ENCODE data around the gene TRIM50.
"Not testable (repeated sequence)": the region's sequence is repeated elsewhere in the genome, so short reads cannot be mapped to it uniquely, and the experiment has no call there.

Gene TRIM50

DNA sequence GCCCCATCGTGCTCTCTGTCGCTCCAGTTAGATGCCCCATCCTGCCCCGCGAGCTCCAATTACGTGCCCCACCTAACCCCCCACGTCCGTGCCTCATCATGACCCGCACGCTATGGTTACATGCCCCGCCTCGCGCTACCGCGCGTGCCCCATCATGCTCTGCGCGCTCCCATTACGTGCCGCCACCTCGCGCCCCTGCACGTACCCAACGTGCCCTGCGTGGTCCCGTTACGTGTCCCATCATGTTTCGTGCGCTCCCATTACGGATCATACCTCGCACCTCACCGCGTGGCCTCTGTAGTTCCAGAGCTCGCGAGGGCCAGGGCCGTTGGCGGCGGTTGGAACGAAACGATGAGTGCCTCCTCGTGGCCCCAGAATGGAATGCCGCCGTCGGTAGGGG, at the start of gene TRIM50, which contains the start of gene FKBP6:
TRIM50 (minus strand) TSS at position 161 of the 400 bp plus-strand sequence. CDS start 3,295 bp downstream, outside the sequence.
FKBP6 (plus strand) TSS at position 240 of the 400 bp plus-strand sequence. CDS start 268 bp downstream, outside the sequence.
- DNase-seq (ENCODE audit: low read depth), result not testable (repeated sequence)

DNA sequence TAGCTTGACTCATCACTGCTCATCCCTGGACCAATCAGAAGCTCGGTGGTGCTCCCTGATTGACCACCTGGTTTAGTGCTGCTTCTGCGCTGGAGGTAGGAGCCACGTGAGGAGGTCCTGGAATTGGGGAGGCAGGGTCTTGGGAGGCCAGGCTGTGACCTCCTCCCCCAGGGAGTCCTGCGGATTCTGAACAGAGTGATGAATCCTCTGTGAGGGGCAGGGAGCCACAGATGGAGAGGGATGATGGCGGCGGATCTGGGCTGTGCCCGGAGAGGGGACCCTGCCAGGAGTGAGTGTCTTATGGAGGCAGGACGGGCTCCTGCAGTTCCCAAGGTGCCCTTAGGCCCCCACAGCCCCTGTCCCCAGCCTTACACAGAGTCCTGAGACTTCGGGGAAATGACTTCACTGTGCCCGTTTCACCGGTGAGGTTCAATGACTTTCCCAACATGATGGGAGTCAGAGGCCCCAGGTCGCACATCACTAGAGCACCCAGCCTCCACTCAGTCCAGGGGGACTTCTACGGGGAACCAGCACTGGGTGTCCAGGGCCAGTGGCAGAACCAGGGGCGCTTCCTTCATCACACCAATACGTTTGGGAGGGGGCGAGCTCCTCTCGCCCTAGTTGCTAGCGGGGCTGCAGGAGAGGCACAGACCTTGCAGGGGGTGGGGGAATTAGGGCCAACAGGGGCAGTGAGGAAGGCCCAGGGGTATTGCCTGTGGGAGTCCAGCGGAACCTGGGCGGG, 49.0 kb upstream of the TRIM50 start:
- no peak for DNase-seq (ENCODE audit: low read depth)

DNA sequence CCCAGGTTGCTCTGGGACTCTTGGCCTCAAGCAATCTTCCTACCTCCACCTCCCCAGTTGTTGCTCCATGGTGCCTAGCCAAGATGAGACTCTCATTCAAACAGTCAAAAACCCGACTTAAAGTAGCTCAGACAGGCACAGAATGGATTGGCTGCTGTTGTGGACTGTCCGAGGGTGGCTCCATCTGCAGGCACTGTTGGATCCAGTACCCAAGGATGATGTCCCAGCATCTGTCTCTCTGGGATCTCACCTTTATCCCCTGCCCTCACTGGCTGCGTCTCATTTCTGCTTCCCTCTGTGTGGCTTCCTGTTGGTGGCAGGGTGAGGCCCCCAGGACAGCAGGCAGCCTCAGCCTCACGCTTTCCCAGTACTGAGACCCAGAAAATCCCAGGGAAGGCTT, 48.4 kb upstream of the TRIM50 start:
- DNase-seq (ENCODE audit: low read depth), result not testable (repeated sequence)

DNA sequence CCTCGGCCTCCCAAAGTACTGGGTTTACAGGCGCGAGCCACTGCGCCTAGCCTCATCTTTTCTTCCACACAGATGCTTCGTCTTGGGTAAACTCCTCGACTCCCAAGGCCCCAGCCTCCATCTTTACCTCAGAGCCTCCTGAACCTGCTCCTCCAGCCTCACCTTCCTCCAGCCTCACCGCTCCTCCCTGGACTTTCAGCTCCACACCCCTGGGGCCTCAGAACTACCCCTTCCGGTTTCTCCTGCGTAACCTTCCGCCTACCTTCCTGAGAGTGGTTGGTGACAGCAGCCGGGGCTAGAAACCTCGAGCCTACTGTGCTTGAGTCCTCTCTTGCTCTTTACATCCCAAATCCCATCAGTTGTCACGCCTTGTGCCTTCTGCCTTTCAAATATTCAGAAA, 45.9 kb upstream of the TRIM50 start:
- DNase-seq (ENCODE audit: low read depth), result no peak

DNA sequence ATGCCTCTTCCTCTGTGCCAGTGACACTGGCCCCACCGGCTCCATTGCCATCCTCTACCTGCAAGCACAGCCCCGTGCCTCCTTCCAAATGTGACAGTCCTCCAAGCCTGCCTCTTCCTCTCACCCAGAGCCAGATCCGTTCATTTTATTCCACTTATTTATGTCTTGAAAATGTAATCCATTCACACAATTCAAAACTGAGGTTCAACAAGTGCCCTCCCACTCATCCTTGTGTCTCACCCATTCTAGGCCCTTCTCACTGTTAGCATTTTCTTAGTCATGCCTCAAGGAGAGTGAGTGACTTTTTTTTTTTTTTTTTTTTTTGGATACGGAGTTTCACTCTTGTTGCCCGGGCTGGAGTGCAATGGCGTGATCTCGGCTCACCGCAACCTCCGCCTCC, 41.7 kb upstream of the TRIM50 start:
- DNase-seq (ENCODE audit: low read depth), result no peak

DNA sequence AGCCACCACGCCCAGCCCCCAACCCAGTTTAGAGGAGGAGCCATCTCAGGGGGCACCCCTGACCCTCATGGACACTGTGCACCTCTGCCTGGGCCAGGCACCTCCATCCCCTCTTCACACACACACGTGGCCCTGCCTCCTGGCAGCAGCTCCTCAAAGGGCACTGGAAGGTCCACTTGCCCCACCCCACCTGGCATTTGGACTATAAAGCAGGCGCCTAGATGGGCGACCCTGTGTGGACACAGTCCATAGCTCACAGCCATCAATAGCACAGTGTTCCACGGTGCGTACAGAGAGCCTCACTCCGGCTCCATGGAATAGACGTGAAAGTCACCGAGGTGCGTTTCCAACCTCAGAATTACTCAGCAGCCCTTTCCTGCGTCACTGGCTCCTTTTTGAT, 41.1 kb upstream of the TRIM50 start:
- DNase-seq (ENCODE audit: low read depth), result no peak

DNA sequence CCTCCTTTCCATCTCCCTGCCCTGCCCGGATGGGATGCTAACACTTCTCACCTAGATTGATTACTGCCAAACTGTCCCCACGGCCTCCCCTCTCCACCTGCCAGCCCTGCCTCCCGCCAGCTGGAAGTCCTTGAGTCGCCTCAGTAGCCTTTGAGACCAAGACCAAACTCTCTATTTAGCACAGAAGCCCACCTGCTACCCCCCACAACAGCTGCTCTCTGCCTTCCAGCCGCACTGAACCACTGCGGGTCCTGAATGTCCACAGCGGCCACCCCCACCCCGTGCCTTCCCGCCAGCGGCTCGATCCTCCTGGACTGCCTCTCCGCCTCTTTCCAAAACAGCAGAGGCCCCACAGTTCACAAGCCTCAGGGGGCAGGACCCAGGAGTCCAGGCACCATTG, 39.1 kb upstream of the TRIM50 start:
- no peak for DNase-seq (ENCODE audit: low read depth)

DNA sequence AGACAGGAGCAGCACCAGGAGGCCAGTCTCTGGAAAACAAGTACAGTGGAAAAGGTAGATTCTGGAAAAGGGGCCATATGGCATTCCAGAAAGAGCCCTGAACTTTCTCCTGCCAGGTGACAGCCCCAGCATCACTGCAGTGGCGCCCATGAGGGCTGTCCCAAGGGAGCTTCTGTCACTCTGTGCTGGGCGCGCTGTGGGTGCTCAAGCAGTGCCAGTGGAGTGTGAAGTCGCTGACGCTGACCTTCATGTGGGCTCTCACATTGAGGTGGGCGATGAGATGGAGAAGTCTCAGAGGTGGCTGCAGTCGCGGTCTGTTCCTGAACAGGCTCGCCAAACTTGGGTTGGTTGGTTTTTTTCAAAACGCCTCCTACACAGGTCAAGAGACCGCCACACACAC, 38.2 kb upstream of the TRIM50 start:
- DNase-seq (ENCODE audit: low read depth), result no peak

DNA sequence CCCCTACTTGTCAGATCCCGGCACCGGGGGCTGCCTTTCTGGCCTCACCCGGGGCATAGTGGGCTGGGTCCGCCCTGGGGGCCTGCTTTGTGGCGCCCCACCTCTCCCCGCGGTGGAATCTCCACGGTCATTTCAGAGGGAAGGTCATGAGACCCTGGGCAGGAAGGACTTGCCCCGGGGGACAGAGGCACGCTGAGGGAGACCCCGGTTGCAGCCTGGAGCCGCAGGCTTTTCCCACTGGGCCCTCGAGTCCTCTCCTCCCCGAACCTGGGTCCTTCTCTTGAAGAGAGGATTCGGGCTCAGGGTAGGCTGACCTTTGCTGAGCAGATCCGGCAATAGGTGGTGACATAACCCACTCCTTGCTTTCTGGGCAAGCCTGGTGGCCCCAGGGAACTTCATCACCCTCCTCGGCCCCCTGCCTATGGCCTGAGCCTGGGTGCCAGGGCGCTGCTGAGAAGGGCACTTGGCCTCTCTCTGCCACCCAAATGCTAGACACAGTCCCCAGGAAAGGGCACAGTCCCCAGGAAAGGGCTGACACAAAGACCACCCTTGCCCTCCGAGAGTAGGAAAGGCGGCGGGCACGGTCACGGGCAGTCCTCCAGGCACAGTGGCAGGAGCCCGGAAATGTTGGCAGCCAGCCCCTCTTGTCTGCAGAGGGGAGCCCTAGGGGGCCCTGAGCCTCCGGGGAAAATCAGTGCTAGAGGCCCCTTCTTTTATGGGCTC, 36.3 kb upstream of the TRIM50 start:
- DNase-seq (ENCODE audit: low read depth), result no peak

DNA sequence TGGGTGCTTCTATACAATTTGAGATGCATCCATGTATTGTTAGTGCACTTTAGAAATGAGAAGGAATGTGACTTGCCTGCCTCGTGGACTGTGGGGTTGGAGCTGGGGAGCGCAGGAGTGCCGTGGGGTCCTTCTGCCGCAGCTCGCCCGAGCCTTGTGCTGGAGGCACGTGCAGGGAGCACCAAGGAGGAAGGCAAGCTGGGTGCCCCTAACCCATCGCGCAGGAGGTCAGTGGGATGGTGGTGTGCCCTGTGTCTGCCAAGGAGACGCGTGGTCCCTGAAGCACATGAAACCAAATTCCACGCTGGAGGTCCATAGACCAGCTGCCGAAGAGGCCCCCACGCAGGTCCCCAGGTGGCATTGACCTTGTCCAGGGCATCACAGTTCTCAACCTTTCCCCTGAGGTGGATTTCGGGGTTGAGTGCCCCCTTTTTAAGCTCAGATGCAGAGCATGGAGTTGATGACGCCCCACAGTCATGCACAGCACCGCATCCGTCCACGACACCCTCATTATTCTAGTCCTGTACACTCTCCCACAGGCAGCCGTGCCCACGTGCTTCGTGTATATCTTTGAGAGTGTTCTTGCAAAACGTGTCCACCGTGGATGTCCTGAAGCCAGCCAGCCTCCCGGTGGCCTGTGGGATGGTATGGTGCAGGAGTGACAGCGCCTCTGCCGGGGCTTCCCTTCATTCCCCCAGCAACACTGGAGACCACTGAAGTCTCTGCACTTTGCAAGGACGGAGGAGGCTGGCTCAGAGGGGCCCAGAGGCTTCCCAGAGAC, 35.5 kb upstream of the TRIM50 start:
- DNase-seq (ENCODE audit: low read depth), result no peak

DNA sequence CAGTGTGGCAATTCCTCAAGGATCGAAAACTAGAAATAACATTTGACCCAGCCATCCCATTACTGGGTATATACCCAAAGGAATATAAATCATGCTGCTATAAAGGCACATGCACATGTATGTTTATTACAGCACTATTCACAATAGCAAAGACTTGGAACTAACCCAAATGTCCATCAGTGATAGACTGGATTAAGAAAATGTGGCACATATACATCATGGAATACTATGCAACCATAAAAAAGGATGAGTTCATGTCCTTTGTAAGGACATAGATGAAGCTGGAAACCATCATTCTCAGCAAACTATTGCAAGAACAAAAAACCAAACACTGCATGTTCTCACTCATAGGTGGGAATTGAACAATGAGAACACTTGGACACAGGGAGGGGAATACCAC, 32.7 kb upstream of the TRIM50 start:
- DNase-seq (ENCODE audit: low read depth), result not testable (repeated sequence)

DNA sequence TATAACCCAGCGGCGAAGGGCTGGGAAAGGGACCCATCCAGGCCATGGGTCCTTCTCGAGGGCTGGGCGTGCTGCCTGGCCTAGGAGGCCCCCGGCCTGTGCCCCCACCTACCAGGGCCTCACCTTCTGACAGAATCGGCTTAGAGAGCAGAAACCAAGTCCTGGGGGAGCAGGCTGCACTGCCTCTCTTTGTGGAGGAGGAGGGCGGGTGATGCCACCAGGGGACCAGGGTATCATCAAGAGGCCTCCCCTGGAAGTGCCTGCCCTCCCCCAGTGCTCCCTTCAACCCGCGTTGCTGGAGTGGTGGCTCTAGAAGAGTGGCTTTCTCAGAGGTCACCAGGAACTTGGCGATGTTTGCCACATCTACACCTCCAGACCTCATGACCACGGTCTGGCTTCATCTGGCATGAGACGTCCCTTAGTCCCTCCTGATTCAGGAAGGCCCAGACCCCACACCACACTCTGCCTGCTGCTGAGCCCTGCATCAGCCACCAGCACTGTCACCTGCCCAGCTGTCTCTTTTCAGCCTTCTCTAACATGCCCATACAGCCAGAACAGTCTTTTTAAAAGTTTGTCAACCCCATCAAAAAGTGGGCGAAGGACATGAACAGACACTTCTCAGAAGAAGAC, 32.0 kb upstream of the TRIM50 start:
- no peak for DNase-seq (ENCODE audit: low read depth)

DNA sequence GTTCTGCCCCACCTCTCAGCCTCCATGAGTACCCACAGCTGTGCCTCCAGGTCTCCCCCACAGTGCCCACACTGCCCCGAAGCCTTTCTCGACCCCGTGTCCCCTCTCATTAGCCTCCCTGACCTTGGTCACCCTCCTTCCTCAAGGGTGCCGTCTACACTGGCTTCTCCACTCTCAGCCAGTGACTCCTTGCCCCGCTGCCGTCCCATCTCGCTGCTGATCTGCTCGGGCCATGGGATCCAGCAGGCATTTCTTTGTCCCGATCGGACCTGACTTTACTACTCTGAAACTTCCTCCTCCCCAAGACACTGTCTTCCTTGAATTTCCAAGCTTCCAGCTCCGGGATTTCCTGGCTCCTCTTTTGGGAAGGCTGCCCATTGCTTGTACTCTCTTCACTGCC, 31.4 kb upstream of the TRIM50 start:
- no peak for DNase-seq (ENCODE audit: low read depth)

DNA sequence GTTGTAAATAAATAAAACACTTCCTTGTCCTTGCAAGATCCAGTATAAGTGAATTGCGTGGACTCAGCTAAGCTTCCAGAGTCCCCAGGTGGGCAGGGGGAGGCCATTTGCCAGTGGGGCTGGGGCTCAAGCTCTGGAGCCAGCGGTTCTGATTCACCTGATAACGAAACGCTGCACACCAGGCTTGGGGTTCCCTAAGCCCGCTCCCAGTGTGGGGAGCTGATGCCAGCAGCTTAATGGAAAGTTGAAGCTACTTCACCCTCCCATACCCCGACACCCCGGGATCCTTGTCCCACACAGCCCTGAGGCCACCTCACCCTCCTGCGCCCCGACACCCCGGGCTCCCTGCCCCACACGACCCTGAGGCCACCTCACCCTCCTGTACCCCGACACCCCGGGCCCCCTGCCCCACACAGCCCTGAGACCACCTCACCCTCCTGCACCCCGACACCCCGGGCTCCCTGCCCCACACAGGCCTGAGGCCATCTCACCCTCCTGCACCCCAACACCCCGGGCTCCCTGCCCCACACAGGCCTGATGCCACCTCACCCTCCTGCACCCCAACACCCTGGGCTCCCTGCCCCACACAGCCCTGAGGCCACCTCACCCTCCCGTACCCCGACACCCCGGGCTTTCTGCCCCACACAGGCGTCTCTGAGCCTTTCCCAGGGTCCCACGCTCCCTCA, 30.9 kb upstream of the TRIM50 start:
- DNase-seq (ENCODE audit: low read depth), result no peak

DNA sequence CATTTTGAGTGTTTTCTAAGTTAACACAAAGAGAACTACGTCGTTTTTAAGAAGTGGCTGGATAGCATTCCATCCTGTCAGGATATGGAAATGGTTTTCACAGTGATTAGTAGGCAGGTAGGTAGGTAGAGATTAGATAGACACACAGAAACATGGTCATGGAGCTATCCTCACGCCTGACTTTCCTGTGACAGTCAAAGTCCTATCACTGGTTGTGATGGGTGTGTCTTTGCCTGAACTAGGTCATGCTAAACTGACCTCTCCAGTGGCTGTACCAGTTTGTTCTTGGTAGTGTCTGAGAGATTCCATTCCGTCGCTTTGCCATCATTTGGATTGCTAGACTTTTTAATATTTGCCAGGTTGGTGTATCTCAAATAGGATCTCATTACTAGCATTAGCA, 28.3 kb upstream of the TRIM50 start:
- DNase-seq (ENCODE audit: low read depth), result no peak

DNA sequence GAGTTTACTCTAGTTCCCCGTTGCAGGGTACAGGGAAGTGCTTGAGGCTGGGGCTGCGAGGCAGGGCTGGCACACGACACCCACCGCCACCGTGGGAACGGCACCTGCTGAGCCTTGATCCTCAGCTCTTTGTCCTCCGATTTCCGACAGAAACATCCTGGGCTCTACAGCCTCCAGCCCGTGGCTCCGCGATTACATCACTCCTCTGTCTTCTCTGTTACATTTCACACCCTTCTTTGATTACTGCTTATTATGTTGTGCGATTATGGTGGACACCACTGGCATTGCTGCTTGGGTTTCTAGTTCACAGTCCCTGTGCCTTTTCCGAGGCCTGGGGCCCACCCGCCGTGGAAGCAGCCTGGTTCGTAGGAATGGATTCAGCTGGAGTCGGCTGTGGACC, 26.9 kb upstream of the TRIM50 start:
- DNase-seq (ENCODE audit: low read depth), result no peak

DNA sequence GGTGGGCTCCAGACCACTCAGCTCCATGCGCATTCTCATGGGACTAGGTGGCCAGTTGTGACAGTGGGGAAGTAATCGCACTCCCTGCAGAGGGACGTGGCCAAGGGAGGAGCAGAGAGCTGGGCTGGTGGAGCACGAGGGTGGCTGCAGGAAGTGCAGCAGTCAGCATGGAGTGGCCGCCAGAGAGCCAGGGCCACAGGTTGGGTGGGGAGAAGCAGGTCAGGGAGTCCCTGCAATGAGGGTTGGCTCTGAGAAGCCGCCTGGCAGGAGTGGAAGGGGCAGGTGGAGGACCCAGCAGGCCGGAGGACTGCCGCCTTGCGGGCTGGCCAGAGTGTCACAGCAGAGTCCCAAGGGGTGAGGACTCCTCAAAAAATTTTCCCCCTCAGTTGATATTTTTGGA, 26.3 kb upstream of the TRIM50 start:
- no peak for DNase-seq (ENCODE audit: low read depth)

DNA sequence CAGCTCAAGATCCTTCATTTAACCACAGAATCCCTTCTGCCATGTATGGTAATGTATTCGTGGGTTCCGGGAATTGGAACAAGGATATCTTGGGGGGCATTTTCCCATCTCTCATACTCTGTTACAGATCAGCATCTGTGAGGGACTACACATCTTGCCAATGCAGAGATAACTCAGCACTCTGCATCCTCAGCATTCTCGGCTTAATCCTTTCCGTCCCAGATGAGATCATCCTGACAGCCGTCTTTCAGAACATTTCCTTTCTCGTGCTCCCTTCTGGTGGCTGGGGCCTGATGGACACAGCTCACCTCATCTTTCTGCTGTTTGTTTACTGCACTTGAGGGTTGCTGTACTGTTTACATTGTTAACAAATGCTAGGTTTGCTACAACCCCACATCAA, 25.4 kb upstream of the TRIM50 start:
- DNase-seq (ENCODE audit: low read depth), result no peak

DNA sequence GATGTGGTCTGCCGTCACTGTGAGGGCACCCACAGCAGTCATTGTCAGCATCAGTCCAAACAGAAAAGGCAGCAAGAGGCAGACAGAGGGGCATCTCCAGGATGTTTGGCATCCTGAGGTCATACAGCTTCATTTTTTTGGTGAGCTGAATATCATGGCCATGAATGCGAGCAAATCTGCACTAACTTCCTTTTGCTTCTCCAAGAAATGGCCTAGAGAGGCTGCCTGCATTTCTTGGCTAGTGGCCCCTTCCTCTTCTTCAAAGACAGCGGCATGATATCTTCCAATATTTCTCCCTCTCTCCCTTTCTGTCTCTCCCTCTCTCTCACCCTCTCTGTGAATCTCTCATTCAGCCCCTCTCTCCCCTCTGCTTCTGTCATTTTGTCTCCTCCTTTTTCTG, 24.9 kb upstream of the TRIM50 start:
- no peak for DNase-seq (ENCODE audit: low read depth)

DNA sequence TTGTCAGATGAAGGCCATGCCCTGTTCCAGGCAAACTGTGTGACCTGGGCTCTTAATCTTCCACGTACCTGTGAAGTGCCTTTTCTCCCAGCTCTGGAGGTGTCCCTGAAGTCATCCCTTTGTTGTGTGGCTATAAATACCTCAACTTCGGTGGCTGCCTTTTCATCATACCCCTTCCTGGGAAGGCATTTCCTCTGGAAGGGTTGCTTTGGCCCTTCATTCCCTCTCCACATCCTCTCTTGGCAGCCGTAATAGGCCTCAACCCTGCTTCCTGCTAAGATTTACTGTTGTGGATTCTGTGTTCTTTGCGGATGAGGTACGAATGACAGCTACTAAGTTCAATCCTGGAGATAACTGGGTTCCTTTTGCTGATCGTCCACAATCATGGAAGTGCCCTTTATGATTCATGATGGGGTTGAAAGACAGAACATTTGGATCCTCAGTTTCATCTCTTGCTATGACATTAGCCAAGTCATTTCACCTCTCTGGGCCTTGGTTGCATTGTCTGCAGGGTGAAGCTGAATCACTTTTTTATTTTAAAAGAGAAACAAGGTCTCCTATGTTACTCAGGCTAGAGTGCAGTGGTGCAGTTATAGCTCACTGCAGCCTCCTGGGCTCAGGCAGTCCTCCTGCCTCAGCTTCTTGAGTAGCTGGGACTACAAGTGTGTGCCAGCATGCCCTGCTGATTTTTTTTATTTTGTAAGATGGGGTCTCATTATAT, 23.7 kb upstream of the TRIM50 start:
- DNase-seq (ENCODE audit: low read depth), result no peak

Measured in activated T-cell treated with anti-CD3 and anti-CD28 coated beads for 24 hours (primary cell).